DMS53 (cell line): Measurements from ENCODE around the gene TMED9.
"Not testable (repeated sequence)": the region's sequence is repeated elsewhere in the genome, so short reads cannot be mapped to it uniquely, and the experiment has no call there.

Source experiments
- DNase-seq: peaks from one replicate; lab custom pipeline; 2025; lab: John Stamatoyannopoulos, UW

TMED9 gene

GRCh38 chr5:177592010-177592834, at the start of gene TMED9:
Gene TMED9, plus strand, starts transcription at chr5:177592203. Its CDS starts 12 bp downstream, at chr5:177592215.
- peak; percentile 97 for DNase-seq

GRCh38 chr5:177542816-177543465, 49.1 kb upstream of the TMED9 start:
- no peak for DNase-seq

- DNase-seq, result no peak
Observed at GRCh38 chr5:177545487-177546257, 46.3 kb upstream of the TMED9 start.

- peak; percentile 45 for DNase-seq
Observed at GRCh38 chr5:177546258-177546741, 45.7 kb upstream of the TMED9 start.

- no peak for DNase-seq
Observed at GRCh38 chr5:177547736-177548135, 44.3 kb upstream of the TMED9 start.

- no peak for DNase-seq
Observed at GRCh38 chr5:177548495-177548894, 43.5 kb upstream of the TMED9 start.

GRCh38 chr5:177550122-177550521, 41.9 kb upstream of the TMED9 start:
- DNase-seq, result no peak

- no peak for DNase-seq
Observed at GRCh38 chr5:177552839-177553455, 39.1 kb upstream of the TMED9 start.

GRCh38 chr5:177553671-177554429, 38.2 kb upstream of the TMED9 start:
- peak; percentile 70 for DNase-seq

- peak; percentile 97 for DNase-seq
Observed at GRCh38 chr5:177554474-177555111, 37.4 kb upstream of the TMED9 start, which contains the start of gene FAM193B. Gene FAM193B, minus strand, starts transcription at chr5:177554563. Its CDS starts 105 bp downstream, at chr5:177554458.

GRCh38 chr5:177555228-177555627, 36.8 kb upstream of the TMED9 start:
- DNase-seq, result no peak

GRCh38 chr5:177555665-177556064, 36.3 kb upstream of the TMED9 start:
- no peak for DNase-seq

GRCh38 chr5:177557041-177557647, 34.9 kb upstream of the TMED9 start:
- DNase-seq, result no peak

GRCh38 chr5:177557796-177558195, 34.2 kb upstream of the TMED9 start:
- DNase-seq, result no peak

- not testable (repeated sequence) for DNase-seq
Observed at GRCh38 chr5:177559446-177559941, 32.5 kb upstream of the TMED9 start.

- DNase-seq, result no peak
Observed at GRCh38 chr5:177565046-177565445, 27.0 kb upstream of the TMED9 start.

- no peak for DNase-seq
Observed at GRCh38 chr5:177568326-177568725, 23.7 kb upstream of the TMED9 start.

- no peak for DNase-seq
Observed at GRCh38 chr5:177569894-177570293, 22.1 kb upstream of the TMED9 start.

GRCh38 chr5:177575488-177575887, 16.5 kb upstream of the TMED9 start:
- DNase-seq, result no peak

- DNase-seq, result peak; percentile 58
Observed at GRCh38 chr5:177576169-177576568, 15.8 kb upstream of the TMED9 start.
